PC-3 (cell line): ENCODE measurements around the gene GPC5.

Source experiments
- CTCF ChIP-seq: fragments of 300-600 bp; sonication (generic); conservative IDR thresholded peaks from 2 replicates; pipeline ENCODE4 v1.5.1; 2017; ENCODE audit warnings: antibody characterized with exemption, low read depth, mild to moderate bottlenecking, low read length
- EZH2 ChIP-seq: fragments of 300-600 bp; sonication (generic); IDR thresholded peaks from one replicate; pipeline ENCODE4 v1.6.1; 2017; ENCODE audit warnings: antibody characterized with exemption, mild to moderate bottlenecking, low read length; ENCODE audit not compliant: unreplicated experiment

GRCh38 chr13:91553584-91553983 is 155.2 kb downstream of the GPC5 start:
- TF ChIP-seq EZH2 (no peak), CTCF (no peak)
